NCI-H510A (cell line): ENCODE results near the gene EZH2.

Experiments
- DNase-seq: peaks from one replicate; lab custom pipeline; 2025; lab: John Stamatoyannopoulos, UW

EZH2 gene

DNA sequence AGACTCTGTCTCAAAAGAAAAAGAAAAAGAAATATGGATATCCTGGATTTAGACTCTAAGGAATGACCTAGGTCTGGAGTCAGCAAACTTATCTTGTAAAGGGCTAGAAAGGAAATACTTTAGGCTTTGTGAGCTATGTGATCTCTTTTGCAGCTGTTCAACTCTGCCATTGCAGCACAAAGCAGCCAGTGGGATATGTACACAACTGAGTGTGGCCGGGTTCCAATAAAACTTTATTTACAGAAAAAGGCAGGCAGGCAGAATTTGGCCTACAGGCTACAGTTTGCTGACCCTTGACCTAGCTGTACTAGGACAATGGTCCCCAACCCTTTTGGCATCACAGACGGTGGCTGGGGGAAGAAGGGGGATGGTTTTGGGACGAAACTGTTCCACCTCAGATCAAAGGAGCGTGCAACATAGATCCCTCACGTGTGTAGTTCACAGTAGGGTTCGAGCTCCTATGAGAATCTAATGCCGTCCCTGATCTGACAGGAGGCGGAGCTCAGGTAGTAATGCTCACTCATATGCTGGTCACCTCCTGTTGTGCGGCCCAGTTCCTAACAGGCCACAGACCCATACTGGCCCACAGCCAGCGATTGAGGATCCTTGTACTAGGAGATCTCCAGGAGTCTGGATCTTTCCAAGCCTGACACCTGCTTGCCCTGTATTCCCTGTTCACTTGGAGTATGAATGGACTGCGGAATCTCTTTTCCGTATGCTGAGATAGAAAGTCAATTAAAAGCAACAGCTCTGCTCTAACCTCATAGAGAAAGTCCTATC is 122.4 kb downstream of the EZH2 start:
- DNase-seq, result no peak
